BLaER1 (cell line): ENCODE data around the gene SHROOM2.

Experiments
- H3K27ac ChIP-seq: shearing (Covaris generic); formaldehyde crosslinking; 2 replicates; pipeline ENCODE4 v1.8.1; 2022
- H3K27me3 ChIP-seq: shearing (Covaris generic); formaldehyde crosslinking; 2 replicates; pipeline ENCODE4 v1.8.1; 2022
- H3K36me3 ChIP-seq: shearing (Covaris generic); formaldehyde crosslinking; 2 replicates; pipeline ENCODE4 v1.8.1; 2022
- H3K4me1 ChIP-seq: shearing (Covaris generic); formaldehyde crosslinking; 2 replicates; pipeline ENCODE4 v1.8.1; 2022
- H3K4me2 ChIP-seq: shearing (Covaris generic); formaldehyde crosslinking; 2 replicates; pipeline ENCODE4 v1.8.1; 2022
- H3K4me3 ChIP-seq: shearing (Covaris generic); formaldehyde crosslinking; 2 replicates; pipeline ENCODE4 v1.8.1; 2022
- H3K9ac ChIP-seq: shearing (Covaris generic); formaldehyde crosslinking; 2 replicates; pipeline ENCODE4 v1.8.1; 2022
- H3K9me3 ChIP-seq: shearing (Covaris generic); formaldehyde crosslinking; 2 replicates; pipeline ENCODE4 v1.8.1; 2022
- H4K20me1 ChIP-seq: shearing (Covaris generic); formaldehyde crosslinking; 2 replicates; pipeline ENCODE4 v1.8.1; 2022
- Cebpa-rat ChIP-seq: shearing (Covaris generic); IDR thresholded peaks from 2 replicates; pipeline ENCODE4 v1.8.1; 2022

SHROOM2 gene

DNA sequence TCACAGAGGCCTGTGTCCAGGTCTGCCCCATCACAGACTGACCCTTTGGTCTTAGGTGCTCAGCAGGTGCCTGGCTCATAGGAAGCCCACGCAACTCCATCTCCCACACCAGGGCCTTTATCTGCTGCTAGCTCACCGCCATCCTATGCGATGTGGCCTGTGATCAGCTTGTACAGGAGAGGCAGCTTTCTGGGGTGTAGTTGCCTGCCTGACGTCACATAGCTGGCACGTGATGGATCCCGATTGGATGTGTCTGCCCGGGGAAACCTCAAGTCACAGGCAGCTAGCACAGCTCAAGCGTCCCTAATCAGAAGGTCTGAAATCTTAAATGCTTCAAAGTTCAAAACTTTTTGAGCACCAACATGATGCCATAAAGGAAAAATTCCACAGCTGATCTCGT, 139.8 kb downstream of the SHROOM2 start:
- H3K36me3 ChIP-seq = no peaks in the 10 kb centered on the region
- no peaks in the 10 kb centered on the region for H4K20me1 ChIP-seq
- H3K27ac ChIP-seq = no peak overlapping the region
- H3K9me3 ChIP-seq = peaks cover 4% of the 10 kb centered on the region
- no peak for TF ChIP-seq Cebpa-rat
- no peak overlapping the region for H3K9ac ChIP-seq
- no peaks in the 10 kb centered on the region for H3K4me1 ChIP-seq
- no peaks in the 10 kb centered on the region for H3K27me3 ChIP-seq
- H3K4me3 ChIP-seq = no peak overlapping the region
- no peak overlapping the region for H3K4me2 ChIP-seq

DNA sequence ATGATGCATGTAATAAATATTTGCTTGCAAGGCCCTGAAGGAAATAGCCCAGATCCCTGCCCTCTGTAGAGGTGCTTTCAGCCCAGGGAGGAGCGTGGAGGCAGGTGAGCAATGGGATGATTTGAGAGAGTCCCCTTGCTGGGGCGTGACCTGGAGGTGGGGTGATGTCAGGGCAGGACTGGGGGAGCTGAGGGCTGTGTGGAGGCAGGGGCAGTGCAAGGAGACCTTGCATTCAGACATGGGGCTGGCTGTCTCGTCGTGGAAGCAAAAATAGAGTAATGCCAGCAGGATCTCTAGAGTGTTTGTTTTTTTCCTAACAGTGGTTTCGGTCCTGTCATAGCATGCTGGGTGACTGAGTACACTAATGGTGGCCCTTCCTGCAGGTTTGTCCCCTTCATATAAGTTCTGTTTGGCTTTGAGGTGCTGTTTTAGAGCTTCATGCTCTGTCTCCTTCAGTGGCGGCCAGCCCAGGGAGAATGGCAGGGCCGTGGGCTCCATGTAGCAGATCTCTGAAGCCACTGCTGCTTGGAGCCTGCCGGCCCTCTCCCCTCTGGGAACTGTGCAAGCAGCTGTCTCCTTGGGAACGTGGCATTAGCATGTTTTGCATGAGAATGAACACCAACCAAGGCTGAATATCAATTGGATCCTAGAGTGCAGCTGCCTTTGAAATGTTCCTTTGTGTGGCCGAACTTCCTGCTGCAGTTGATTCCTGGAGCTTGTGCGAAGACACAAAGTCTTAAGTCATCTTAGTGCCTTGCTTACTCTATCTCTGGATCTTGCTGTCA, 141.7 kb downstream of the SHROOM2 start:
- Histone ChIP-seq H3K4me2 (no peak overlapping the region), H3K9me3 (no peaks in the 10 kb centered on the region), H3K4me1 (no peaks in the 10 kb centered on the region), H3K27ac (no peak overlapping the region), H3K27me3 (no peaks in the 10 kb centered on the region), H4K20me1 (no peaks in the 10 kb centered on the region), H3K4me3 (no peak overlapping the region), H3K36me3 (no peaks in the 10 kb centered on the region), H3K9ac (no peak overlapping the region)
- no peak for TF ChIP-seq Cebpa-rat

DNA sequence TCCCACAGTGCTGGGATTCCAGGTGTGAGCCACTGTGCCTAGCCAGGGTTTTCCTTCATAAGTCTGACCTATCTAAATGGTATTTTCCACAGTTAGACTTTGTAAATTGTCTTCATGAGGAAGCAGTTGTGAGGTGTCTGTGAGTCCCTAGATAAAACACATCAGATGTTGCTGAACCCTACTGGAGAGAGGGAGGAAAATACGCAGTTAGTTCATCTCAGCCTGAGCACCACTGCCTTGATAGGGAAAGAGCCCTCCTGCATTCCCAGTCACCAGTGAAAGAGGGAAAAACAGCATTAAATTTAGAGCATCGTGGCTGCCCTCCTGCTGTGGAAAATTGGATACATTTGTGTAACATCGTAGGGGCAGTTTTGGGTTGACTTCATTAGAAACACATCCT, 149.2 kb downstream of the SHROOM2 start:
- TF ChIP-seq Cebpa-rat = no peak
- H3K4me3 ChIP-seq = no peak overlapping the region
- H3K27ac ChIP-seq = no peak overlapping the region
- no peaks in the 10 kb centered on the region for H3K4me1 ChIP-seq
- H3K9me3 ChIP-seq = no peaks in the 10 kb centered on the region
- H4K20me1 ChIP-seq = no peaks in the 10 kb centered on the region
- no peak overlapping the region for H3K4me2 ChIP-seq
- no peak overlapping the region for H3K9ac ChIP-seq
- no peaks in the 10 kb centered on the region for H3K27me3 ChIP-seq
- H3K36me3 ChIP-seq = no peaks in the 10 kb centered on the region

DNA sequence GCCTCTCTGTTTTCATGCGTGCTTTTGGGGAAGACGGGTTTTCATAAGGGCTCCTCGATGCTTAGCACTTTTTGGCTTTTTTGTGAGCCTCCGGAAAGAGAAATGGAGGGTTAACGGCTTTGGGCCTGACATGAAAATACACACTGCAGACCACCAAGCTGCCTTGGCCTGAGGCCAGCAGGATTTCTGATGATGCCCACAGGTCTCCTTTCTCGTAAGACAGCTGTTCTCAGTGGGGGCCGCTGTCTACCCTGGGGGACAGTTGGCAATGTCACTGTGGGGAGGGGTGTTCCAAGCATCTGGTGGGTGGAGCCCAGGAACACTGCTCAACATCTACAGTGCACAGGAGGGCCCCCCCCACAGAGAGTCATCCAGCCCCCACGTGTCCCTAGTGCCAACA, 151.5 kb downstream of the SHROOM2 start:
- Histone ChIP-seq H3K9ac (no peak overlapping the region), H3K27me3 (no peaks in the 10 kb centered on the region), H3K4me1 (peaks cover 21% of the 10 kb centered on the region), H4K20me1 (no peaks in the 10 kb centered on the region), H3K9me3 (no peaks in the 10 kb centered on the region), H3K4me3 (no peak overlapping the region), H3K4me2 (no peak overlapping the region), H3K27ac (no peak overlapping the region), H3K36me3 (no peaks in the 10 kb centered on the region)
- no peak for TF ChIP-seq Cebpa-rat

DNA sequence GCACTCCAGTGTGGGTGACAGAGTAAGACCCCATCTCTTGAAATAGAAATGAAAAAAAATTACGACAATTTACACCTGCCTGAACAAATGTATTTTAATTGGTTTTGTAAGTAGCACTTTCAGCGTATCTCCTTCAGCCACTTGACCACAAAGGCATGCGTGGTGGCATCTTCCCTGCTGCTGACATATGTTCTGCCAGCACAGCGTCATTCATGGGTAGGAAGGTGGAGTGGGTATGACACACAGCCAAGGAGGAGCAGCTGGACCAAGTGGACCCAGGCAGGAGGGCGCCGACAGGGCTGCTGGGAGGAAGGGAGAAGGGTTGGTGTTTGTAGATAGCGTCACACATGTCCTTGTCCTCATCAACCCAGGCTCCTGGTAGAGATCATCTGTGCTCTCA, 152.3 kb downstream of the SHROOM2 start:
- Histone ChIP-seq H3K9ac (no peak overlapping the region), H3K27me3 (no peaks in the 10 kb centered on the region), H3K4me1 (peaks cover 21% of the 10 kb centered on the region), H3K4me3 (no peak overlapping the region), H3K27ac (no peak overlapping the region), H3K4me2 (no peak overlapping the region), H3K36me3 (no peaks in the 10 kb centered on the region), H4K20me1 (no peaks in the 10 kb centered on the region), H3K9me3 (no peaks in the 10 kb centered on the region)
- TF ChIP-seq Cebpa-rat = no peak

DNA sequence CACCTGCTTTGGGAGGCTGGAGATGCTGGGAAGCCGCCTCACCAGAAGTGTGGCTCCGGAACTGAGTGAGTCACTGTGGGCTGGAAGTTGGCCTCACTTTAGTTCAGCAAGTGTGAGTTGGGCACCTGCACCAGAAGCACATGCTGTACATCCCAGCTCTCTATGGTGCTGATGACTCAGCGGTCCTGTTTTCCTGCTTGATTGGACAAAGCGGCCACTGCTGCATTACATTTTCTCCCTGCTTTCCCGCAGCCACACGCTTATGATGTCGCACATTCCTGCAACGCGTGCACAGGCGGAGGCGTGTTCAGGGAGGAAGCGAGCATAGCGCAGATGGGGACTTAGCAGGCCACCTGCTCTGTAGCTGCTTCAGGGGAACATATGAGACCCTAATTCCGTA, 154.2 kb downstream of the SHROOM2 start:
- Histone ChIP-seq H3K27me3 (no peaks in the 10 kb centered on the region), H3K4me2 (no peak overlapping the region)

DNA sequence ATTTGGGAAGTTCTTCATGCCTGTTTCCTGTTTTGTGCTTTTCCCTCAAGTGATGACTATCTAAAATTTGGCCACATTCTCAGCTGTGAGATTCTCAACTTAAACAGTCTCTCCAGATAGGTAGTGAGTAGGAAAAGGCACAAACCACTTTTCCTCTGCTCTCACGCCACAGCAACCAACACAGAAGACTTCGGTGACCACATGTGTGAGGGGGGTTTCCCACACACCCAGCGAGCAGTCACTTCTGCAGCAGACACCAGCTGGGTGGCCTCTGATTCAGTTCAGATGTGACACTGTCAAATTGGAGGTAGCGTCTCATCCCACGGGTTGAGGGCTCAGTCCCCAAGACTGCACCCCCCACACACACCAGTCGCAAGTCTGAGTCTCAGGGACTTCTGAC, 155.9 kb downstream of the SHROOM2 start:
- H4K20me1 ChIP-seq = no peaks in the 10 kb centered on the region; the same call in 1 of the 2 replicates
- H3K9me3 ChIP-seq = no peaks in the 10 kb centered on the region
- no peak for TF ChIP-seq Cebpa-rat
- no peak overlapping the region for H3K9ac ChIP-seq
- H3K4me2 ChIP-seq = peak overlapping the region; percentile 41
- H3K36me3 ChIP-seq = no peaks in the 10 kb centered on the region
- no peaks in the 10 kb centered on the region; the same call in 1 of the 2 replicates for H3K27me3 ChIP-seq
- H3K4me3 ChIP-seq = no peak overlapping the region
- H3K4me1 ChIP-seq = peaks cover 21% of the 10 kb centered on the region
- no peak overlapping the region for H3K27ac ChIP-seq

More for the DNA sequence above, 154.2 kb downstream of the SHROOM2 start:
- no peak overlapping the region for H3K27ac ChIP-seq
- no peak overlapping the region for H3K9ac ChIP-seq
- H3K4me3 ChIP-seq = no peak overlapping the region
- no peak for TF ChIP-seq Cebpa-rat
- H3K36me3 ChIP-seq = no peaks in the 10 kb centered on the region
- H3K4me1 ChIP-seq = peaks cover 21% of the 10 kb centered on the region
- H4K20me1 ChIP-seq = no peaks in the 10 kb centered on the region; the same call in 1 of the 2 replicates
- H3K9me3 ChIP-seq = no peaks in the 10 kb centered on the region

DNA sequence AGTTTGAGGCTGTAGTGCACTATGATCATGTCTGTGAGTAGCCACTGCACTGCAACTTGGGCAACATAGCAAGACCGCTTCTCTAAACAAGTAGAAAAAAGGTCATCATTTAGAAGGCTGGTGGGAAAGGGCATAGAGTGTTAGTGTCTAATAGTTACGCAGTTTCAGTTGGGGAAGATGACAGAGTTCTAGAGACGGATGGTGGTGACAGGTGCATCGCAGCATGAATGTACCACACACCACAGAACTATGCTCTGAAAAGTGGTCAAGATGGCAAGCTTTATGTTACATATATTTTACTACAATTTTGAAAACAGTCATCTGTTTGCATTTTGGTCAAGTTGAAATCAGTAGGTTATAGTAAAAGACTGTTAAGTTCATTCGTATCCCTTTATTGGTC, 157.2 kb downstream of the SHROOM2 start:
- H3K4me3 ChIP-seq = no peak overlapping the region
- H3K36me3 ChIP-seq = no peaks in the 10 kb centered on the region
- no peak for TF ChIP-seq Cebpa-rat
- H3K27ac ChIP-seq = no peak overlapping the region
- H3K9ac ChIP-seq = no peak overlapping the region
- peaks cover 21% of the 10 kb centered on the region for H3K4me1 ChIP-seq
- H3K9me3 ChIP-seq = no peaks in the 10 kb centered on the region
- H3K27me3 ChIP-seq = no peaks in the 10 kb centered on the region; the same call in 1 of the 2 replicates
- H4K20me1 ChIP-seq = no peaks in the 10 kb centered on the region; the same call in 1 of the 2 replicates
- no peak overlapping the region for H3K4me2 ChIP-seq

DNA sequence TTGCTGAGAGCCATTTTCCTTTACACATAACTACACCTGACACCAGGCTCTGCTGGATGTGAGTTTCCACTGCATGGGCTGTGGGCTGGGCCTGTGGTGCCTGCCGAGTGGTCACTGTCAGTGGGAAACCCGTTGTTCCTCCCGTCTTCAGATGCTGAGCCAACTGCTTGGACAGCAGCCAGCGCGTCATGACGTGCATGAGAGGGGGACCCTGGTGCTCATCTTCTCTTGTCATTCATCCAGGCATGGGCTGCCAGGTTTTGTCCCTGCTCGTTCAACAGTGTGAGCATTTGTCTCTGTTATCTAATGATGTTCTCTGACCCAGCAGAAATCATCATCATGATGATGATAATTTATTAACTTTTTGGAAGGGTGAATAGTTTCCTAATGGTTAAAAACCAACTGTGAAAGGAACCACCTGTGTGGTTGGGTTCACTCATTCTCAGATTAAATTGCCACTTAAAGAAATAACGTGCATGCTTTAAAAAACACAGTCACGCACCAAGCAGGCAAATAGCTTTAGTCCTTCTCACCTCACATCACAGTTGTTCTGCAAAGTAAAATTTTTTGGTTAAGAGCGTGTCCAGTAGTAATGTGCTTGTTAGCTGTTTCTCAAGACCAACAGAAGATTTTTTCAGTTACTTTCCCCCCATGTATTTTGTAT, 161.0 kb downstream of the SHROOM2 start:
- Histone ChIP-seq H4K20me1 (no peaks in the 10 kb centered on the region; the same call in 1 of the 2 replicates), H3K9ac (no peak overlapping the region), H3K27me3 (no peaks in the 10 kb centered on the region; the same call in 1 of the 2 replicates), H3K9me3 (peaks cover 3% of the 10 kb centered on the region), H3K36me3 (no peaks in the 10 kb centered on the region), H3K4me3 (no peak overlapping the region), H3K27ac (no peak overlapping the region), H3K4me2 (no peak overlapping the region), H3K4me1 (peaks cover 5% of the 10 kb centered on the region)
- no peak for TF ChIP-seq Cebpa-rat

DNA sequence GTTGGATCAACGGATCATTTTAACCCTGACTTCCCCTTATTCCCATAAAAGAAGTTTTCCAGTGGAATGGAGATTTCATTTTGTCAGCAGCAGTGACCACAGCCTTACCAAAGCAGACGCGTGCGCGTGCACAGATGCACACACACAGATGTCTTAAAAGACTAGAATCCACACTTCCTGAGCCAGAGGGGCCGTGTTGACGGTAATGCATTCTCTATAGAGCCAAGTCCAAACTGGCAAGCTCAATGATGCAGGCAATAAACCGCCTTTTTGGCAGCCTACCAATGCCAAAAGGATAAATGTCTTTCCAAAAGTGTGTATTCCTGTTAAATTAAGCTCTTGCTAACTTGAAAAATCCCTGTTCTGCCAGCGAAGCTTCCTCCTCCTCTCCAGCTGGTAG, 162.2 kb downstream of the SHROOM2 start:
- H3K9ac ChIP-seq = no peak overlapping the region
- no peaks in the 10 kb centered on the region; the same call in 1 of the 2 replicates for H3K27me3 ChIP-seq
- TF ChIP-seq Cebpa-rat = no peak
- H3K27ac ChIP-seq = no peak overlapping the region
- no peaks in the 10 kb centered on the region; the same call in 1 of the 2 replicates for H4K20me1 ChIP-seq
- H3K4me3 ChIP-seq = no peak overlapping the region
- no peak overlapping the region for H3K4me2 ChIP-seq
- peaks cover 15% of the 10 kb centered on the region for H3K9me3 ChIP-seq
- H3K36me3 ChIP-seq = peaks cover 5% of the 10 kb centered on the region; the same call in 1 of the 2 replicates
- H3K4me1 ChIP-seq = no peaks in the 10 kb centered on the region
